NCI-H1105 treated with DMSO at 0.1 percent for 48 hours (cell line): Measurements from ENCODE around the gene ISCU.

Experiments
- DNase-seq: peaks from one replicate; lab custom pipeline; 2025; lab: John Stamatoyannopoulos, UW

Gene ISCU

GRCh38 chr12:108562348-108563135 lies at the start of gene ISCU:
ISCU (plus strand) TSS chr12:108562596; CDS start chr12:108562623, 27 bp downstream.
- peak; percentile 94 for DNase-seq

GRCh38 chr12:108514468-108514972 lies 47.9 kb upstream of the ISCU start:
- no peak for DNase-seq

- DNase-seq = peak; percentile 99
Measured at GRCh38 chr12:108514973-108515814, 47.2 kb upstream of the ISCU start, which contains the start of gene FICD. FICD (plus strand) TSS chr12:108515277; CDS start chr12:108516973, 1,696 bp downstream.

- DNase-seq = no peak
Measured at GRCh38 chr12:108515916-108516315, 46.5 kb upstream of the ISCU start.

- DNase-seq = no peak
Measured at GRCh38 chr12:108516511-108517275, 45.7 kb upstream of the ISCU start.

- DNase-seq = no peak
Measured at GRCh38 chr12:108517288-108518100, 44.9 kb upstream of the ISCU start.

GRCh38 chr12:108518101-108518715 lies 44.2 kb upstream of the ISCU start:
- no peak for DNase-seq

- DNase-seq = no peak
Measured at GRCh38 chr12:108518716-108519496, 43.5 kb upstream of the ISCU start.

GRCh38 chr12:108519558-108519957 lies 42.8 kb upstream of the ISCU start:
- DNase-seq = no peak

GRCh38 chr12:108523365-108523764 lies 39.0 kb upstream of the ISCU start:
- DNase-seq = no peak

GRCh38 chr12:108525681-108526080 lies 36.7 kb upstream of the ISCU start:
- no peak for DNase-seq

- no peak for DNase-seq
Measured at GRCh38 chr12:108526482-108527165, 35.8 kb upstream of the ISCU start.

GRCh38 chr12:108527166-108527496 lies 35.3 kb upstream of the ISCU start:
- no peak for DNase-seq

GRCh38 chr12:108530161-108530560 lies 32.2 kb upstream of the ISCU start:
- DNase-seq = no peak

GRCh38 chr12:108531929-108532848 lies 30.2 kb upstream of the ISCU start:
- DNase-seq = peak; percentile 93

GRCh38 chr12:108538146-108538545 lies 24.2 kb upstream of the ISCU start:
- no peak for DNase-seq

- no peak for DNase-seq
Measured at GRCh38 chr12:108538616-108539195, 23.7 kb upstream of the ISCU start.

GRCh38 chr12:108542320-108542719 lies 20.1 kb upstream of the ISCU start:
- no peak for DNase-seq
